ENCODE measurements around the gene EHF.

The EHF gene

GRCh38 chr11:34640050-34640923 lies 19.4 kb downstream of the EHF start:
- TF ChIP-seq ZNF211 (tag by site-specific recombination; IDR thresholded peaks at IDR 0.05; ENCODE audit: low read depth) (no peak), ZNF707 (tag by site-specific recombination; IDR thresholded peaks at IDR 0.05) (no peak), ZSCAN23 (tag by site-specific recombination; IDR thresholded peaks at IDR 0.05) (no peak), ZNF202 (tag by site-specific recombination; IDR thresholded peaks at IDR 0.05; ENCODE audit: borderline replicate concordance) (no peak), ZNF132 (tag by site-specific recombination; IDR thresholded peaks at IDR 0.05; ENCODE audit: borderline replicate concordance) (no peak), ZNF596 (tag by site-specific recombination; IDR thresholded peaks at IDR 0.05) (no peak), ZNF311 (tag by site-specific recombination; IDR thresholded peaks at IDR 0.05; ENCODE audit: borderline replicate concordance) (no peak), ZNF112 (tag by site-specific recombination; IDR thresholded peaks at IDR 0.05) (no peak), ZBTB17 (tag by site-specific recombination; IDR thresholded peaks at IDR 0.05) (no peak), SCRT1 (tag by site-specific recombination; IDR thresholded peaks at IDR 0.05; ENCODE audit: borderline replicate concordance) (no peak), WT1 (tag by site-specific recombination; IDR thresholded peaks at IDR 0.05) (no peak), ZNF362 (tag by site-specific recombination; IDR thresholded peaks at IDR 0.05) (no peak), SETDB1 (IDR thresholded peaks at IDR 0.05; ENCODE audit: insufficient read length, low read length) (no peak), ZNF549 (tag by site-specific recombination; IDR thresholded peaks at IDR 0.05) (no peak), ZNF658 (tag by site-specific recombination; IDR thresholded peaks at IDR 0.05) (no peak)
- TF ChIP-seq, protein P1, sequence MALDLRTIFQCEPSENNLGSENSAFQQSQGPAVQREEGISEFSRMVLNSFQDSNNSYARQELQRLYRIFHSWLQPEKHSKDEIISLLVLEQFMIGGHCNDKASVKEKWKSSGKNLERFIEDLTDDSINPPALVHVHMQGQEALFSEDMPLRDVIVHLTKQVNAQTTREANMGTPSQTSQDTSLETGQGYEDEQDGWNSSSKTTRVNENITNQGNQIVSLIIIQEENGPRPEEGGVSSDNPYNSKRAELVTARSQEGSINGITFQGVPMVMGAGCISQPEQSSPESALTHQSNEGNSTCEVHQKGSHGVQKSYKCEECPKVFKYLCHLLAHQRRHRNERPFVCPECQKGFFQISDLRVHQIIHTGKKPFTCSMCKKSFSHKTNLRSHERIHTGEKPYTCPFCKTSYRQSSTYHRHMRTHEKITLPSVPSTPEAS (tag by site-specific recombination; IDR thresholded peaks at IDR 0.05) = no peak
- TF ChIP-seq, protein P2, sequence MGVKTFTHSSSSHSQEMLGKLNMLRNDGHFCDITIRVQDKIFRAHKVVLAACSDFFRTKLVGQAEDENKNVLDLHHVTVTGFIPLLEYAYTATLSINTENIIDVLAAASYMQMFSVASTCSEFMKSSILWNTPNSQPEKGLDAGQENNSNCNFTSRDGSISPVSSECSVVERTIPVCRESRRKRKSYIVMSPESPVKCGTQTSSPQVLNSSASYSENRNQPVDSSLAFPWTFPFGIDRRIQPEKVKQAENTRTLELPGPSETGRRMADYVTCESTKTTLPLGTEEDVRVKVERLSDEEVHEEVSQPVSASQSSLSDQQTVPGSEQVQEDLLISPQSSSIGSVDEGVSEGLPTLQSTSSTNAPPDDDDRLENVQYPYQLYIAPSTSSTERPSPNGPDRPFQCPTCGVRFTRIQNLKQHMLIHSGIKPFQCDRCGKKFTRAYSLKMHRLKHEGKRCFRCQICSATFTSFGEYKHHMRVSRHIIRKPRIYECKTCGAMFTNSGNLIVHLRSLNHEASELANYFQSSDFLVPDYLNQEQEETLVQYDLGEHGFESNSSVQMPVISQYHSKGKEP (tag by site-specific recombination; IDR thresholded peaks at IDR 0.05) = no peak
- Histone ChIP-seq H3K36me3 (ENCODE audit: control insufficient read depth in 2 of 2, insufficient read depth in 1 of 2, low read length in 2 of 2) (no peaks in the 10 kb centered on the region), H3K27ac (ENCODE audit: extremely low read depth, low read depth, low read length) (no peak overlapping the region), H3K9me3 (ENCODE audit: control insufficient read depth, insufficient read depth, low read depth, low read length) (no peaks in the 10 kb centered on the region), H3K4me3 (ENCODE audit: low read depth, low read length) (no peak overlapping the region), H3K4me1 (ENCODE audit: control insufficient read depth, insufficient read depth, low read length) (no peaks in the 10 kb centered on the region)
- POLR2A ChIA-PET = no interaction called here
- CTCF ChIA-PET = interaction anchor here (0.9 kb wide), 1 partner anchor 53 kb away, joined by 3 read pairs; no protein-coding TSS in a partner anchor

DNA sequence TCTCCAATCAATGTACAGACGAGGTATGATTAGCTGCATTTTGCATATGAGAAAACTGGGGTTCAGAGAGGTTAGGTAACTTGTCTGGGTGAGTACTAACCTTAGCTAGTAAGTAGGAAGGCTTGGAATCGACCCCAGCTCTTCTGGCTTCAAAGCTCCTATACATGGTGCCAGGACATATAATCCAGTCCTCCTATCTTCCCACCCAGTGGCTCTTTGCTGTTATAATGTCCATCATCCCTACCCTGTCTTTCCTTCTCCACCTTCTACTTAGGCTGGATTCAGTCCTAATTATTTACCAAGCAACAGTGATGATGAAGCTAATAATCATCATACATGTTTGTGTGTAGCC lies 20.0 kb downstream of the EHF start:
- no peaks in the 10 kb centered on the region for H3K4me1 ChIP-seq (ENCODE audit: control insufficient read depth, insufficient read depth, low read length)
- POLR2A ChIA-PET = no interaction called here
- H3K4me3 ChIP-seq (ENCODE audit: low read depth, low read length) = no peak overlapping the region
- CTCF ChIA-PET = interaction anchor here (0.9 kb wide), 2 partner anchors 54 to 55 kb away, joined by 3 to 4 read pairs; no protein-coding TSS in a partner anchor
- no peaks in the 10 kb centered on the region for H3K36me3 ChIP-seq (ENCODE audit: control insufficient read depth in 2 of 2, insufficient read depth in 1 of 2, low read length in 2 of 2)
- no peak overlapping the region for H3K27ac ChIP-seq (ENCODE audit: extremely low read depth, low read depth, low read length)
- H3K9me3 ChIP-seq (ENCODE audit: control insufficient read depth, insufficient read depth, low read depth, low read length) = no peaks in the 10 kb centered on the region
- TF ChIP-seq, protein P3, sequence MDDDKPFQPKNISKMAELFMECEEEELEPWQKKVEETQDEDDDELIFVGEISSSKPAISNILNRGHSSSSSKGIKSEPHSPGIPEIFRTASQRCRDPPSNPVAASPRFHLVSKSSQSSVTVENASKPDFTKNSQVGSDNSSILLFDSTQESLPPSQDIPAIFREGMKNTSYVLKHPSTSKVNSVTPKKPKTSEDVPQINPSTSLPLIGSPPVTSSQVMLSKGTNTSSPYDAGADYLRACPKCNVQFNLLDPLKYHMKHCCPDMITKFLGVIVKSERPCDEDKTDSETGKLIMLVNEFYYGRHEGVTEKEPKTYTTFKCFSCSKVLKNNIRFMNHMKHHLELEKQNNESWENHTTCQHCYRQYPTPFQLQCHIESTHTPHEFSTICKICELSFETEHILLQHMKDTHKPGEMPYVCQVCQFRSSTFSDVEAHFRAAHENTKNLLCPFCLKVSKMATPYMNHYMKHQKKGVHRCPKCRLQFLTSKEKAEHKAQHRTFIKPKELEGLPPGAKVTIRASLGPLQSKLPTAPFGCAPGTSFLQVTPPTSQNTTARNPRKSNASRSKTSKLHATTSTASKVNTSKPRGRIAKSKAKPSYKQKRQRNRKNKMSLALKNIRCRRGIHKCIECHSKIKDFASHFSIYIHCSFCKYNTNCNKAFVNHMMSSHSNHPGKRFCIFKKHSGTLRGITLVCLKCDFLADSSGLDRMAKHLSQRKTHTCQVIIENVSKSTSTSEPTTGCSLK (tag by site-specific recombination; IDR thresholded peaks at IDR 0.05) = no peak
- TF ChIP-seq ZFP3 (tag by site-specific recombination; IDR thresholded peaks at IDR 0.05; ENCODE audit: low read depth) (no peak), ZNF366 (tag by site-specific recombination; conservative IDR thresholded peaks at IDR 0.05) (no peak), TCF7L2 (IDR thresholded peaks at IDR 0.05; ENCODE audit: borderline replicate concordance, low read depth, low read length) (no peak), ZNF473 (tag by site-specific recombination; IDR thresholded peaks at IDR 0.05) (no peak), GLI2 (tag by site-specific recombination; IDR thresholded peaks at IDR 0.05; ENCODE audit: borderline replicate concordance, low read depth) (no peak), ZNF214 (tag by site-specific recombination; IDR thresholded peaks at IDR 0.05; ENCODE audit: borderline replicate concordance) (no peak), MYNN (tag by site-specific recombination; IDR thresholded peaks at IDR 0.05; ENCODE audit: borderline replicate concordance) (no peak)
